Measurements from ENCODE around the gene FSCN2. TPM values are rescaled to one million over a fixed set of nuclear protein-coding genes. Genes with fewer than 3 reads are reported as not detected.

Gene FSCN2
- total RNA-seq, 2 donors from 2014 or later, result 2.3 to 4.9 TPM

GRCh38 chr17:81489012-81489997, 38.9 kb upstream of the FSCN2 start:
- intact Hi-C loops (cut with DNase I, micrococcal nuclease), result loop anchor here in 1 of 2 donors (10.0 kb wide), 1 partner anchor 235 kb away; no protein-coding TSS in a partner anchor
- no peak for ATAC-seq
- DNase-seq, result no peak

DNA sequence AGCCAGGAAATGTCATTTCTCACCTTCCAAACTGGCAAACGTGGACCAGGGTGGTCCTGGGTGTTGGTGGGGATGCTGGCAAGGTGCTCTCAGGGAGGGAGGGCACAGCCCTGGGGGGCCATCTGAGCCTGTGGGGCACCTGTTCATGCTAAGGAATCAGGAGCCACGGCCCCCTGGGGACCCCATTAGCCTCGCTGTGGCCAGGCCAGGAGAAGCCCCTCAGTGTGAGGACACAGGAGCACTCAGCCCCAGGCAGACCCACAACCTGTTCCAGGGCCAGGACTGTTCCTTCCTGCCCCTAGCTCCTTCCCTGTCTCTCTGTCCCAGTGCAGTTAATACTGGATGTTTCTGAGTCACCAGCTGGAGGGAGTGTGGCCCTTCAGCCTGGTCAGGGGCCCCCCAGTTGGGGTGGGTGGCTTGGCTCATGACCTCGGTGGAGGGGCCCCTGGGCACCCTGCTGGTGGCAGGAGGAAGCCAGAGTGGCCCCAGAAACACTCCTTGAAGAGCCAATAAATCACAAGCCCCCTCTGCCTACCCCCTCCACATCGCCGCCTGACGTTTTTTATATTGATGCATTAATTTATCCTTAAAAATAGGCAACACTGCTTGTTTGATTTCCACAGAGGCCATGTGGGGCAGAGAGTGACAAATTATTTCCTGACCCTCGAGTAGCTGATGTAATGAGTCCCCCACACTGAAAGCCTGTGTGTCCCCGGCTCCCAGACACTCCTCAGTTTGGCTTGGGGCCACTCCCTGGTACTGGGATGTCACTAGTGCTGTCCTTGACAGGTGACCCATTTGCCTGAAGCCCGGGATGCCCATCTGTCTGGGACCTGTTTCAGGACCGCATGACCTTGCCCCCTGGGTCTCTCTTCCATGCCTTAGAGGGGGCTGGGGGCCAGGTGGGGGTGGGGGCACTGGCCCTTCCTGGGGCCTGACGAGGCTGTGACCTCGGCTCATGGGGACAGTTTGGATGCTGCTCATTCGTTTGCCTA, 37.9 kb upstream of the FSCN2 start:
- intact Hi-C loops (cut with DNase I, micrococcal nuclease), result loop anchor here in 1 of 2 donors (10.0 kb wide), 1 partner anchor 235 kb away; no protein-coding TSS in a partner anchor
- ATAC-seq, result no peak
- no peak for DNase-seq

- ATAC-seq (peak; percentile 39), DNase-seq (peak; percentile 53 to 61)
- intact Hi-C loops (cut with DNase I, micrococcal nuclease), result no loop called here
Measured at GRCh38 chr17:81491181-81491581, 37.0 kb upstream of the FSCN2 start.

DNA sequence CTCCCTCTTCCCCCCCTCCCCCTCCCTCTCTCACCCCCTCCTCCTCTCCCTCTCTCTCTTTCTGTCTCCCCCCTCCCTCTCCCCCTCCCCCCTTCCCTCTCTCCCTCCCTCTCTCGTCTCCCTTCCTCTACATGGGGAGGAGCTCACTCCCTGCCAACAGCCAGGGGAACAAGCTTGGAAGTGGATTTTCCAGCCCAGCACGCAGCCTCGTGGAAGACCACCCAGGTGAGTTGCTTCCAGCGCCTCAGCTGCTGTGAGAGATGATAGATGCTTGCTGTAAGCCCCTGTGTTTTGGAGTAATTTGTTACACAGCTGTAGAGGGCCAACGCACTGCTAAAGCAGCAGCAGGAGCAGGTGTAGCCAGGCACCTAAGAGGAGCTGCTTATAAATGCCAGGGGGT, 36.4 kb upstream of the FSCN2 start:
- intact Hi-C loops (cut with DNase I, micrococcal nuclease), result no loop called here

DNA sequence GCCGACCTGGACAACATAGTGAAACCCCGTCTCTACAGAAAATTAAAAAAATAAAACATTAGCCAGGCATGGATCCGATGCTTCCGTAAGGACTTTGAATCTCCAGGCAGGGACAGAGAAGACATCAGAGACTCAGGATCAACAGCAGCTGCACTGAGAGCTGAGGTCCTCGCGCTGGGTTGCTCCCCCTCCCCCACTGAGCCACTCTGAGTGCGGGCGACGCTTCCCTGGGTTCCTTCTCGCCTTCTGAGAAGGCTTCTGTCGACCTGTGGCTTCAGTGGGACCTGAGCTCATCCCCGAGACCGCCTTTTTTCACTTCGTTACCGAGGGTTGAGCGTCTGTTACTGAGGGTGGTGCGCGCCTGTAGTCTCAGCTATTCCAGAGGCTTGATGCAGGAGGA, 36.0 kb upstream of the FSCN2 start:
- DNase-seq (no peak), ATAC-seq (no peak)
- intact Hi-C loops (cut with DNase I, micrococcal nuclease), result no loop called here

More for the DNA sequence above, 36.4 kb upstream of the FSCN2 start:
- DNase-seq, result no peak
- no peak for ATAC-seq

GRCh38 chr17:81492706-81493105, 35.5 kb upstream of the FSCN2 start:
- DNase-seq (no peak), ATAC-seq (no peak)
- intact Hi-C loops (cut with DNase I, micrococcal nuclease), result no loop called here

GRCh38 chr17:81493198-81494038, 34.8 kb upstream of the FSCN2 start:
- DNase-seq (no peak), ATAC-seq (no peak)
- intact Hi-C loops (cut with DNase I, micrococcal nuclease), result no loop called here

DNA sequence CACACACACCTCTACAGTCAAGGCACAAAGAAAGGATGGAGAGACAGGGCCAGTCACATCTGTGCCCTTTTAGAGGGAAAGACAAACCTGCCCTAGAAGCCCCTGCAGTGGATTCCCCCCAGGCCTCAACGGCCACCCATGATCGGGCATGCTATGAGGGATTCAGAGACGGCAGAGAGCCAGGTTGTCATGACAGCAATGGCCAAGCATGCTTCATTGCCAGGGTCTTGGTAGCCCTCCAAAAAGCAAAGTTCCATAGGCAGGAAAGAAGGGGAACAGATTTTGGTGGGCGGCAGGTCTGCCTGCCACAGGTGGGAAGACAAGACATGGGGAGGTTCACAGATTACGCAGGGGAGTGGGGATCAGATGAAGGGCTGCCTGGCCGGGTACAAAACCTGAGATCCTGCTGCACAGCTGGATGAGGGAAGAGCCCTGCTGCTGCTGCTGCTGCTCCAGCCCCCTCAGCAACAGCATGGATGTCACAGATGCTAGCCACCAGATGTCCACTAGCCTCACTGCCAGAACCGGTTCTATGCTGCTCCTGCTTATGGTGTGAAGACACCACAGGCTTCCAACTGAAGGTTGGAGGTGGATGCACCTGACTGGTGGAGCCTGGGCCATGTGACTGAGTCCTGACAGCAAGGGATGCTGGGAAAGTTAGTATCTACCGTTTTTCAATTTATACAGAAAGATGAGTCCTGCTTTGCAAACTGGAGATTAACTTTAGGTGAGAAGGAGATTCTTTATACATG, 33.4 kb upstream of the FSCN2 start:
- ATAC-seq (peak; percentile 70), DNase-seq (no peak)
- intact Hi-C loops (cut with DNase I, micrococcal nuclease), result no loop called here

GRCh38 chr17:81498953-81499600, 29.1 kb upstream of the FSCN2 start:
- ATAC-seq (no peak), DNase-seq (no peak)
- intact Hi-C loops (cut with DNase I, micrococcal nuclease), result no loop called here

DNA sequence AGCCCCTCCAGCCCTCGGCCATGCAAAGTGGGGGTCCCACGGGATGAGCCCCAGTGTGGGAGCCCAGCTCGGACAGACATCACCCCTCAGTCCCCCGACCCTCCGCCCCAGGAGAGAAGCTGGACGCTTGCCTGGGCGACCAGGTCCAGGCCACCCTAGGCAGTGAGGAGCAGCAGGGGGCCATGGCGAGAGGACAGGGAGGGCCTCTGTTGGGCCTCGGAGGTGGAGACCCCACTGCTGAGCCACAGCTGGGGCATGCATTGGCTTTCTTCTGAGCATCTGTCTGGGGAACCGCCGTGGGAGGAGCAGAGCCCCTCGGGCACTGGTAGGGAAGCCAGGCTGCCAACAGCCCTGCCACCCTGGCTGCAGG, 28.6 kb upstream of the FSCN2 start:
- intact Hi-C loops (cut with DNase I, micrococcal nuclease), result no loop called here

DNA sequence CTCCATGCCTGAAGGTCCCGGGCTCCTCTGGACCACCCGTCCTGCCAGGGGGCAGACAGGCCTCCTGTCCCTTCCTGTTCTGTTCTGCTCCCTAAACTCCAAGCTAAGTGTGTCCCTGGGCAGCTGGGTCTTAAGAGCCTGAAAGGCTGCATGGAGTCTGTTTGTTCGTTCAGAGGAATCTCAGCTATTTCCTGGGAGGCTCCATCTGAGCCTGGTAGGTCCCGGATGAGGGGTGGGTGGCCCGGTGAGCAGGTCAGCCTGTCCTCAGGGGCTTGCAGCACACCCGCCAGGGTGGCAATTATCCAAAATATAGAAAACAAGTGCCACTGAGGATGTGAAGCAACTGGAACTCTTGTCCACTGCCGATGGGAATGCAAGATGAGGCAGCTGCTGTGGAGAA, 28.1 kb upstream of the FSCN2 start:
- ATAC-seq (no peak), DNase-seq (no peak)
- intact Hi-C loops (cut with DNase I, micrococcal nuclease), result no loop called here

More for the DNA sequence above, 28.6 kb upstream of the FSCN2 start:
- ATAC-seq, result no peak
- DNase-seq, result no peak

DNA sequence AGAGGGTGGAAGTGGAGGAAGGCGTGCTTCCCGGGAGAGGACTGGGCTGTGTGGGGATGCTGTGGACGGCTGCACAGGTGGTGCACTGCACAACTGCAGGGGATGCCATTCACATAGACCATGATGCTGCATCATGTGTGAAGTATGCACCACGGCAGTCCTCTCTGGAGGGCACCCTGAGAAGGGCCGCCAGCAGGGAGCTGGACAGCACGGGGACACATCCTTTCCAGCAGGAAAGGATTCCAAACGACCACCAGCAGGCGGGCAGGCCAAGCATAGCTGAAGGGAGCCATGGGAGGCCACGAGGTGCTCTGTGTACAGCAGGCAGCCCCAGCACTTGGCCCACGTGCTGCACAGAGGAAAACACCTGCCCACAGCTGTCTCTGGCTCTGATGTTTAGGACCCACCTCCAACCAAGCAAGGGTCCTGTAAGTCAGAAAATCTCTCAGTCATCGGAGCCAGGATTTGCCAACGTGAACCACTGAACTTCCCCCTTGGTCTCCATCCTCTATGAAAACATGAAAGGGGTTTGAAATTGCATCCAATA, 25.6 kb upstream of the FSCN2 start:
- ATAC-seq, result no peak
- intact Hi-C loops (cut with DNase I, micrococcal nuclease), result no loop called here
- DNase-seq, result no peak

DNA sequence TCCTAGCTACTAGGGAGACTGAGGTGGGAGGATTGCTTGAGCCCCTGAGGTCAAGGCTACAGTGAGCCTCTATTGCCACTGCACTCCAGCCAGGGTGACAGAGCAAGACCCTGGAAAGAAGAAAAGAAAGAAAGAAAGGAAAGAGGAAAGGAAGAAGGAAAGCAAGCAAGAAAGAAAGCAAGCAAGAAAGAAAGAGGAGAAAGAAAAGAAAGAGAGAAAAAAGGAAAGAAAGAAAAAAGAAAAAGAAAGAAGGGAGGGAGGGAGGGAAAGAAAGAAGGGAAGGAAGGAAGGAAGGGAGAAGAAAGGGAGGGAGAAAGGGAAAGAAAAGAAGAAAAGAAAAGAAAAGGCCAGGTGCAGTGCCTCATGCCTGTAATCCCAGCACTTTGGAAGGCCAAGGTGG, 24.6 kb upstream of the FSCN2 start:
- intact Hi-C loops (cut with DNase I, micrococcal nuclease), result no loop called here
- ATAC-seq, result no peak
- no peak for DNase-seq

DNA sequence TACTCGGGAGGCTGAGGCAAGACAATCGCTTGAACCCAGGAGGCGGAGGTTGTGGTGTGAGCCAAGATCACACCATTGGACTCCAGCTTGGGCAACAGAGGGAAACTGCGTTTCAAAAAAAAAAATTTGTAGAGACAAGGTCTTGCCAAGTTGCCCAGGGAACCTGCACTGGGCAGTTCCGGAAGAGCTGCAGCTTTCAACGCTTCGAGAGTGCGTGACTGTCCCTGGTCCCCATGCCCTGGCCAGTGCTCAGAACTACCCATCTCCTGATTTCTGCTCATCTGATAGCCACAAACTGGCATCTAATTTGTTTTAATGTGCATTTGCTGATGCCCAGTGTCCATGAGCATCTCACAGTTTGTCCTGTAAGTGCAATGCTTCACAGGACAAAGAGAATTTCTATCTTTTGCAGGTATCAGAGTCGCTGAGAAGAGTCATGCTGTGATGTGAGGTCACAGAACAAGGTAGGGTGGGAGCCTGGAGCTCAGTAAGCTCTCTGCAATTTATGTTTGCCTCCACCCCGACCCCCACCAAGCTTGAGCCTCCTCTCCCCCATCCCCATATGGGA, 19.5 kb upstream of the FSCN2 start:
- DNase-seq (no peak), ATAC-seq (peak; percentile 4)
- intact Hi-C loops (cut with DNase I, micrococcal nuclease), result no loop called here

DNA sequence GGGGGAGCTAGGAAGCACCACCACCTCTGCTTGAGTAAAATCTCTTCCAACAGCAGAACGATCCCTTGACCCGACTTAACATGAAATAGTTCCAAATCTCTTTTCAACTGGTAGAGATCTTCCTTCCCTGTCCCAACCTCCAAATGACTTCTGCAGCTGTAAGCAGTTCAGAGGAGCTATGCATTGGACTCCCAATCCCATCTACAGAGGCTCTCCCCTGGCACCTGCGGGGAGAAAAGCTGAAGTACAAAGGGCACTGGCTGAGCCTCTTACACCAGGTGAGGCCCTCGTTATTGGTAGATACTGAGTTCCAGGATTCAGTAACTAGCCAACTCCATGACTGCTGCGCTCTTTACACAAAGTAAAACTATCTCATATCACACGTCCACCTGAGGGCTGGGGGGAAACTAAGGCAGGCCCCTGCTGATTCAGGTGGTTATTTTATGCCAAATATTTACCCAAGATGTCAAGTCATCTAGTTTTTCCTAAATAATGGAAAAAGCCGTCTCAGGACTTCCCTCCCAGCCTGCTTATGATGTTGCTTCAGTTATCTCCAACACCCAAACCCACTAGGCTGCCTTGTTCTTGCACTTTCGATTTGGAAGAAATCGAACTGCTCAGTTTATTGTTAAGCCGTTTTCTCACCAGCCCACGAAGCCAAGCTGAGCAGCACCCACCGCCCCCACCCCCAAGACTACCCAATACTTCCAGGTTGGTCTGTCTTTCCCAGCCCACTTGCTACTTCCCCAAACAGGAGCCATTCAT, 18.8 kb upstream of the FSCN2 start:
- peak; percentile 6 for ATAC-seq
- intact Hi-C loops (cut with DNase I, micrococcal nuclease), result no loop called here
- no peak for DNase-seq
